Mononuclear cell (primary cell): Measurements from ENCODE around the gene ARID5B. TPM values are rescaled to one million over a fixed set of nuclear protein-coding genes. Genes with fewer than 3 reads are reported as not detected.

Experiments
- H3K27me3 ChIP-seq: 2 replicates; pipeline ENCODE4 v1.6.0; 2011; ENCODE audit warnings: low read length, control low read depth; ENCODE audit not compliant: insufficient read depth
- H3K4me1 ChIP-seq: 2 replicates; pipeline ENCODE4 v1.5.1; 2011; ENCODE audit warnings: mild to moderate bottlenecking, low read length, control low read depth; ENCODE audit not compliant: insufficient read depth
- H3K4me3 ChIP-seq: 2 replicates; pipeline ENCODE4 v1.5.1; 2011; ENCODE audit warnings: mild to moderate bottlenecking, low read length, moderate library complexity
- H3K9me3 ChIP-seq: 2 replicates; pipeline ENCODE4 v1.5.1; 2011; ENCODE audit warnings: low read depth, mild to moderate bottlenecking, control low read depth, low read length
- total RNA-seq: library from RNA; depleted of rRNA; stranded (reverse); fragments of >200 nt; gene quantifications from one replicate; pipeline ENCODE4 v1.2.3, GENCODE V29; 2012

Gene ARID5B
- total RNA-seq, 1 donor: 52.9 TPM

DNA sequence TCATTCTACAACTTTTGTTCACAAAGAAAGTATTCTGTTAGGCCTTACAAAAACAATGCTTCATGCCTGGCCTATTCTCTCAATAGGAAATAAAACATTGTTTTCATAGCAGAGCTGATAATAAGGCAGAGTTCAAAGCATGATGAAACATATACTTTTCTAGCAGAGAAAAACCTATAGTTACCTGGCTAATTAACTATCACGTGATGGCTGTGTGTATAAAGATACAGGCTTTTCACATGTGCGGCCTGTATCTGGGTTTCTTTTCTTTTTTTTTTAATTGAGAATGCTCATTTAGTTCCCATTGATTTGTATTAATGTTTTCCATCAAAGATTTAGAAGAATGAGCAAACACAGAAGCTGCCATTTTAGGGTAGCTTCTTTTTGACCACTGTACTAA lies 51.7 kb downstream of the ARID5B start:
- no peaks in the 10 kb centered on the region for H3K9me3 ChIP-seq
- H3K4me3 ChIP-seq: no peak overlapping the region

GRCh38 chr10:61957806-61958205 lies 56.3 kb downstream of the ARID5B start:
- H3K27me3 ChIP-seq: no peaks in the 10 kb centered on the region
- H3K4me1 ChIP-seq: peaks cover 18% of the 10 kb centered on the region
- no peaks in the 10 kb centered on the region for H3K9me3 ChIP-seq
- no peak overlapping the region for H3K4me3 ChIP-seq

More for the DNA sequence above, 51.7 kb downstream of the ARID5B start:
- peaks cover 4% of the 10 kb centered on the region for H3K4me1 ChIP-seq
- no peaks in the 10 kb centered on the region for H3K27me3 ChIP-seq

DNA sequence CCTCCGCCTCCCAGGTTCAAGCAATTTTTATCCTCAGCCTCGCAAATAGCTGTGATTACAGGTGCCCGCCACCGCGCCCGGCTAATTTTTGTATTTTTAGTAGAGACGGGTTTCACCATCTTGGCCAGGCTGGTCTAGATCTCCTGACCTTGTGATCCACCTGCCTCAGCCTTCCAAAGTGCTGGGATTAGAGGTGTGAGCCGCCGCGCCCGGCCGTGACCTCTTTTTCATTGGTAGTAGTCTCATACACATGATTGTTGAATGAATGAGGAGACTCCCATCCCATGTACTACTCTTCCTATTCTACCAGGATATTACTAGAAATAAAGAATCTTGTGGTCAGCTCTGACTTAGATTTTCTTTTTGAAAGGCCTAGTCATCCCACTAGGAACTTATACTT lies 56.8 kb downstream of the ARID5B start:
- Histone ChIP-seq H3K4me1 (peaks cover 24% of the 10 kb centered on the region), H3K9me3 (no peaks in the 10 kb centered on the region), H3K4me3 (no peak overlapping the region), H3K27me3 (no peaks in the 10 kb centered on the region)

GRCh38 chr10:61958805-61959204 lies 57.3 kb downstream of the ARID5B start:
- H3K4me3 ChIP-seq: no peak overlapping the region
- no peaks in the 10 kb centered on the region for H3K9me3 ChIP-seq
- H3K27me3 ChIP-seq: no peaks in the 10 kb centered on the region
- H3K4me1 ChIP-seq: peaks cover 25% of the 10 kb centered on the region

DNA sequence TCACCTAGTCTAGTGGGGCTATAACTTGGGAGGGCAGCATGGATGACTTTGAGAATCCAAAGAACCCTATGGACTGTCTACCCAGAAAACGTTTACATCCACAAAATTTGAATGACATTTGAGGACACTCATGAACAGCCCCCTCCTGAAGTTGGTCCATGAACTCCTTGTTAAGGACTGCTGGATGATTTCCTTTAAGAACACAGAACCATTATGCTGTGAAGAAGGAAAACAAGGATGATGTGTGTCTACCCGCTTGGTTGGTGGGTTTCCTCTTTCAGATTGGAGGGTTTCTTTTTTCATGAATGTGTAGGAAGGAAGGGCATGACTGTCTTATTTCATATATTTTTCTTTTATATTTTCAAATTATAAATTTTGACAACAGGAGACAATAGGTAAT lies 58.3 kb downstream of the ARID5B start:
- Histone ChIP-seq H3K4me1 (peaks cover 28% of the 10 kb centered on the region), H3K4me3 (no peak overlapping the region), H3K9me3 (no peaks in the 10 kb centered on the region), H3K27me3 (no peaks in the 10 kb centered on the region)

- no peaks in the 10 kb centered on the region for H3K9me3 ChIP-seq
- peaks cover 28% of the 10 kb centered on the region for H3K4me1 ChIP-seq
- no peaks in the 10 kb centered on the region for H3K27me3 ChIP-seq
These were observed 59.1 kb downstream of the ARID5B start for GRCh38 chr10:61960396-61961120.

DNA sequence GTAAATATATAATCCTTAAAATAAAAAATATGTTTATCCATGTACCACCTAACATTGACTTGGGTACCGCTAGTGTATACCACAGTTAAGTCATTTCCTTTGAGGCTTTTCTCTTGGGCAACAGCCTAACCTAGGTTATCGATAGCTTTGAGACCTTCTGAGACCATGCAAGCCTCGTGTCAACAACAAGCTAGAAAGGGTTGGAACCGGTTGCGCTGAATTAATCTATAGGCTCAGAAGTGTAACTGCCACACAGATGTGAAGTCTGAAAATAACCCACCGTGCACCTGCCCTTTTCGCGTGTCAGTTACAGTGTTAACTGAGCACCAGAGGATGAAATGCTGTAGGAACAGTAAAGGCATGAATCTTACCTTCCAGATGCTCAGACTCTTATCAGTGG lies 59.8 kb downstream of the ARID5B start:
- H3K9me3 ChIP-seq: no peaks in the 10 kb centered on the region
- H3K4me3 ChIP-seq: no peak overlapping the region
- H3K4me1 ChIP-seq: peaks cover 31% of the 10 kb centered on the region
- H3K27me3 ChIP-seq: no peaks in the 10 kb centered on the region

More at GRCh38 chr10:61960396-61961120, 59.1 kb downstream of the ARID5B start:
- no peak overlapping the region for H3K4me3 ChIP-seq

DNA sequence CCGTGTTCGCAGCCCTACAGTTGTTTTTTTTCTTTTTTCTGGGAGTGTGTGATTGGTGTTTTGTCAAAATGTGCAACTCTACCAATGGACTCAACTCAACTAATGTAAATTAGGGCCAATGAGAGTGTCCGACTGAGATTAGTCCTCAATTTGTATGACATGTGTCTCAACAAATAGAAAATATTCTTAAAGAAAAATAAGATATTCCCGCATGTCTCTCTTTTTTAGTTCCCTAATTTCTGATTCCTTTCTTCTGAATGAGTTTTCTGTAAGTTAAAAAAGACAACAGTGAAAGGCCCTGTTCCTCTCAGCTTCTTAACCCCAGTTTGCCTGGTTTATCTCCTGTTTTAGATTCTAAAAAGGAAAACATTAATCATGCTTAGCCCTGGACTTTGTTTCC lies 61.5 kb downstream of the ARID5B start:
- Histone ChIP-seq H3K27me3 (no peaks in the 10 kb centered on the region), H3K4me3 (no peak overlapping the region), H3K4me1 (peaks cover 31% of the 10 kb centered on the region), H3K9me3 (no peaks in the 10 kb centered on the region)

DNA sequence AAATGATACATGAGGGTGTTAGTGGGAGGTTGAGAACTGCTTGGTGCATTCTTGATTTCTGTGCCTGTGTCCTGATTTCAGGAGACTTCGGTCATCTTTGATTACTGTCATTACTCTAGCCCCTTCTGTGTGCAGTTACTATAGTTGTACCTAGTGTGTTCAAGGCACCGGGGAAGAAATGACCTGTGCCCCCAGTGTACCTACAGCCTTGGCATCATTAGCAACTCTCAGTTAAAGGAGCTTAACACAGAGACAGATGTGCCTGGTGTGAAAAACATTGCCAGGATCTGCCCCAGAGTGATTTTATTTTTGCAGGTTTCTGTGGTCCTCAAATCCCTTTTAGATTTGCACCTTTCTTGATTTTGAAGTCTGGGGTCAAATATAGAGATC lies 62.2 kb downstream of the ARID5B start:
- Histone ChIP-seq H3K9me3 (no peaks in the 10 kb centered on the region), H3K27me3 (no peaks in the 10 kb centered on the region), H3K4me1 (peaks cover 31% of the 10 kb centered on the region), H3K4me3 (no peak overlapping the region)

DNA sequence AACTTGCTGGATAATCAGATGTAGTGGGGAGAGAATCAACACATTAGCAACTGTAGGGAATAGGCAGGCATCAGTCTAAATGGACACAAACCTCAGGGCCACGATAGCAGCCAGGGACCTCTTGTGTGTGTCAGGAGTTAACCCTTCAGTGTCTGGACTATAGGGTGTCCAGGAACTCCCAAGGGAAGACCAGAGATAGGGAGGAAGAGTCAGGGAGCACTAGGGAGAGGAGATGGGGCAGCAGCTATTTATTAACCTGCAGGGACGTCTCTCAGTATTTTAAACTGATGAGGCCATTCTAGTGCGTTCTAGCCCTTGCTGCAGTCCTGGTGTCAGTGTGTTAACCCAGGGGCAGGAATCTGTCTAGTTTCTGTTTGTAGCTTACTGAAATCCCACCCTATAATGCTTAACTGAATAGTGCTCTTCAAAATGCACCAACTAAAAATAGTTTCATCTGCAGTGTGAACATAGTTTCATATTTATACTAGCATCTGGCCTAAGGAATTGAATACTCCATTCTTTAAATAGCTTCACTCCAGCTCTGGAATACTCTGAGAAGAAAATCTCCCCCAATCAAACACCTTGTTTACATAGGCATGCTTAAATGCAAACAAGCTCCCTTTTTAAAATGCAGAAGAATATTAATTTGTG lies 62.7 kb downstream of the ARID5B start:
- no peak overlapping the region for H3K4me3 ChIP-seq
- no peaks in the 10 kb centered on the region for H3K27me3 ChIP-seq
- H3K4me1 ChIP-seq: peaks cover 31% of the 10 kb centered on the region
- no peaks in the 10 kb centered on the region for H3K9me3 ChIP-seq

GRCh38 chr10:61964949-61965702 lies 63.6 kb downstream of the ARID5B start:
- H3K27me3 ChIP-seq: no peaks in the 10 kb centered on the region
- peaks cover 31% of the 10 kb centered on the region for H3K4me1 ChIP-seq
- H3K4me3 ChIP-seq: no peak overlapping the region
- no peaks in the 10 kb centered on the region for H3K9me3 ChIP-seq

DNA sequence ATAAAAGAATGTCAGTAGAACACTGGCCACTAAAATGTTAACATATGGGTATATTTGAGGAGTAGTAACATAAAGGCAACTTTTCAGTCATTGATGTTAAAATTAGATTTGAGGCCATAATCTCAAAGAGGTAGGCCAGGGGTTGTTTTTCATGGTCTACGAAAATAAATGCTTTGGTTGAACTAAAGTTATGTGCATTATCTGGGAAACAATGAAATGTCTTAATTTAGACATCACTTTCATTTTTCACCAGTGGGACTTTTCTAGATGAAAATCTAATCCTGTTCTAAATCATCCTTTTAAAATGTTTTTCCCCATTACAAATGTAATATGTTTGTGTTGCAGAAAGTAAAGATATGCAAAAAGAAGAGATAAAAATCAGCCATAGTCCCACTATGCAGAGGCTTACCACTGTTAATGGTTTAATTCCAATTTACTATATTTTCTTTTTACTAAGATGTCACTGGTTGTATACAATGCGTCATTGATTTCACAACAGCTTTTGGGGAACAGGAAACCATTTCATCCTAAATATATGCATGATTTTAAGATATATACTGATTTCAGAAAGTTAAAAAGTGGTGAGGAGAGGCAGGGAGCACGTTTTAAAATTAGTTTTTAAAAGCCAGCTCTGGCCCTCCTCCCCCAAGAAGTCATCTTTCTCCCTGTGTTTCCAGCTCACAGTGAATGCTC lies 64.3 kb downstream of the ARID5B start:
- H3K4me1 ChIP-seq: peaks cover 31% of the 10 kb centered on the region
- H3K9me3 ChIP-seq: no peaks in the 10 kb centered on the region
- no peaks in the 10 kb centered on the region for H3K27me3 ChIP-seq
- H3K4me3 ChIP-seq: no peak overlapping the region

DNA sequence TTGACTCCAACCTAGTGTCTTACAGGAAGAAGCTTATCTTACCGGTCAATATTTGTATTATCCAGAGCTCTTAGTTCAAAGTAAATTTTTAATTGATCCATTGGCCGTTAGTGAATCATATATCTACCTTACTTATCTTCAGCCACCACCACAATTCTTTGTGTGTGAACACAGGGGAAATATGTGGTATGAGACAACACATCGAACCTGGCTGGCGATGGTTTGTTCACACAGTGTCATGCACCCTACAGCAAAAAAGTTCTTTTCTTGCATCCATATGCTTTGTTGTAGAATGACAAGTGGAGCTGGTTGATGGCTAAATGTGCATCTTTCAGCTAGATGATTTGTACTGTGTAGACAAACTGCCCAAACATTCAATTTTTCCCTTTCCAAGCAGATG lies 65.8 kb downstream of the ARID5B start:
- Histone ChIP-seq H3K4me3 (no peak overlapping the region), H3K9me3 (no peaks in the 10 kb centered on the region), H3K4me1 (peaks cover 19% of the 10 kb centered on the region), H3K27me3 (no peaks in the 10 kb centered on the region)

DNA sequence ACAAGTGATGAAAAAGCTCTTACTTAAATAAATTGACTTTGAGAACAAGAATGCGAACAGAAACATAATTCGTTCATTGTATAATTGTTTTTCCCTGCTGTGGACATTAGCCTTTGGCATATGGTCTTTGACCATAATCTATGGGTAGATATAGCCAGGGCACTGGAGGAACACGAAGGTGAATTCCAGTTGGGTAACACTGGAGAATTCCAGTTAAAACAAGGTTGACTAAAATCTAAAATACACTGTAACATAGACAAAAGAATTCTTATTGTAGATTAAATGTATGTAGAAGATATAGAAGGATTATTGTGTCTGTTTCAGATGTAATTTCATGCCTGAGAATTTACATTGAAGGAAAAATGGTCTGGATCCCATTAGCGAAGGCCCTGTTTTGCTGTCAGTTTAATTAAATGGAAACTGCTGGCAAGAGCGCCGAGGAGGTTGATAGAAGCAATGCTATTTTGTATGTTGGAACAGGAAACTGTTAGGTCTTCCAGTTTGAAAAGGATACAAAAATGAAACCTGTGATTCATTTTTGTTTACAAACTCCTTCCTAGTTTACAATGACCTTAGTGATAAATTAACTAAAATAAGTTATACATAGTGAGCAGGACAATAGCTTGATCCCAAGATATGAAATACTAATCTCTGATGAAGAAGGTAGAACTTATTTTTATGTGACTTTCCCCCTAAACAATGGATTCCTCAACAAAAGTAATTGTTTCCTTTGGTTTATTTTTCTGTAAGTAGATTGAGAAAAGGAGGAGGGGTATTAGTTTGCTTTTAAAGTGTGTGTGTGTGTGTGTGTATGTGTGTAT lies 68.9 kb downstream of the ARID5B start:
- Histone ChIP-seq H3K27me3 (no peaks in the 10 kb centered on the region), H3K4me1 (peaks cover 13% of the 10 kb centered on the region), H3K4me3 (no peak overlapping the region), H3K9me3 (no peaks in the 10 kb centered on the region)
